HCT116 (cell line): ENCODE data around the gene C1orf105.

Experiments used
- CBX3 ChIP-seq: IDR thresholded peaks from 2 replicates; pipeline ENCODE4 v1.6.1; 2012; ENCODE audit warnings: low read depth
- CTCF ChIP-seq, 3 experiments: fragments of 200-600 bp in 1 of 3; sonication (generic) in 1 of 3; IDR thresholded peaks in 2 of 3; conservative IDR thresholded peaks in 1 of 3; 2 replicates each; pipeline ENCODE4 v1.5.1; 2012 to 2017; ENCODE audit warnings: low read depth in 2 of 3, low read length in 2 of 3, antibody characterized with exemption in 1 of 3, borderline replicate concordance in 1 of 3, control low read depth in 1 of 3, mild to moderate bottlenecking in 1 of 3, mixed read lengths in 1 of 3, mixed run types in 1 of 3, moderate library complexity in 1 of 3; ENCODE audit not compliant: insufficient read depth in 1 of 3
- EZH2 ChIP-seq: fragments of 200-600 bp; sonication (generic); IDR thresholded peaks from 2 replicates; pipeline ENCODE4 v1.6.1; 2017; ENCODE audit warnings: antibody characterized with exemption, mixed run types
- JUND ChIP-seq: IDR thresholded peaks from 2 replicates; pipeline ENCODE4 v1.6.1; 2012
- POLR2A ChIP-seq: IDR thresholded peaks from 2 replicates; pipeline ENCODE4 v1.7.0; 2011; ENCODE audit warnings: borderline replicate concordance; ENCODE audit not compliant: insufficient read depth, insufficient read length; ENCODE audit errors: extremely low read depth
- POLR2AphosphoS5 ChIP-seq: IDR thresholded peaks from 2 replicates; pipeline ENCODE4 v1.6.1; 2011; ENCODE audit warnings: mild to moderate bottlenecking, low read depth, low read length, moderate library complexity
- REST ChIP-seq: IDR thresholded peaks from 2 replicates; pipeline ENCODE4 v1.6.1; 2012; ENCODE audit warnings: low read depth
- TF ChIP-seq, protein P1 (sequence below): IDR thresholded peaks from 2 replicates; pipeline ENCODE4 v1.6.1; 2011; ENCODE audit warnings: mild to moderate bottlenecking, low read length, moderate library complexity; ENCODE audit not compliant: insufficient replicate concordance; ENCODE audit errors: extremely low read depth

DNA sequence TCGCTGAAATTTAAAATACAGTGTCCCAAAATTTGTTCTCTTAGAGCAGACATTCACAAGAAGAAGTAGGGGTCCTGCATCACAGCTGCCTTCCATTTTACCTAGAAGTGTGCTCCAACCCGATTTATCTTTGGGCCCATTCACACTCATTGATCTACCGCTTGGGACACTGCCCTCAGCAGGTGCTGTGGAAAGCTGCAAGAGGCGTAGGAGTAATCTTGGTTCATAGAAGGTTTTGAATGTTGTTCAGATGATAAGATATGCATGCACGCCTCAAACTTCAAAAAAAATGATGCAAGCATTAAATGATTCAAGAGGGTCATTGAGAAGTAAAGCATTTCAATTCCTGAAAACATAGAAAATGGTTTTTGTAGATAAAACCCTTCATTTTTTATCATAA lies 18.6 kb upstream of the C1orf105 start:
- TF ChIP-seq REST (no peak), CTCF (IDR thresholded peaks at IDR 0.05 in 2 of 3, conservative IDR thresholded peaks at IDR 0.05 in 1 of 3; ENCODE audit: borderline replicate concordance in 1 of 3, insufficient read depth in 1 of 3, low read depth in 2 of 3, low read length in 2 of 3) (peak; percentile 22 to 57 (median 53); a peak in 5 of 6 replicates), JUND (no peak), CBX3 (no peak), POLR2AphosphoS5 (no peak), POLR2A (no peak), EZH2 (no peak)
- TF ChIP-seq, protein P1, sequence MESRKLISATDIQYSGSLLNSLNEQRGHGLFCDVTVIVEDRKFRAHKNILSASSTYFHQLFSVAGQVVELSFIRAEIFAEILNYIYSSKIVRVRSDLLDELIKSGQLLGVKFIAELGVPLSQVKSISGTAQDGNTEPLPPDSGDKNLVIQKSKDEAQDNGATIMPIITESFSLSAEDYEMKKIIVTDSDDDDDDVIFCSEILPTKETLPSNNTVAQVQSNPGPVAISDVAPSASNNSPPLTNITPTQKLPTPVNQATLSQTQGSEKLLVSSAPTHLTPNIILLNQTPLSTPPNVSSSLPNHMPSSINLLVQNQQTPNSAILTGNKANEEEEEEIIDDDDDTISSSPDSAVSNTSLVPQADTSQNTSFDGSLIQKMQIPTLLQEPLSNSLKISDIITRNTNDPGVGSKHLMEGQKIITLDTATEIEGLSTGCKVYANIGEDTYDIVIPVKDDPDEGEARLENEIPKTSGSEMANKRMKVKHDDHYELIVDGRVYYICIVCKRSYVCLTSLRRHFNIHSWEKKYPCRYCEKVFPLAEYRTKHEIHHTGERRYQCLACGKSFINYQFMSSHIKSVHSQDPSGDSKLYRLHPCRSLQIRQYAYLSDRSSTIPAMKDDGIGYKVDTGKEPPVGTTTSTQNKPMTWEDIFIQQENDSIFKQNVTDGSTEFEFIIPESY: no peak
